Measurements from ENCODE around the gene CFAP299. TPM values are rescaled to one million over a fixed set of nuclear protein-coding genes. Genes with fewer than 3 reads are reported as not detected.
"Not testable (repeated sequence)": the region's sequence is repeated elsewhere in the genome, so short reads cannot be mapped to it uniquely, and the experiment has no call there.

CFAP299 gene
- total RNA-seq, 1 donor from 2014 or later: not detected

- DNase-seq: no peak
Observed at GRCh38 chr4:80730158-80730557, 394.6 kb downstream of the CFAP299 start.

GRCh38 chr4:80731436-80731835, 395.9 kb downstream of the CFAP299 start:
- DNase-seq: no peak

- DNase-seq: no peak
Observed at GRCh38 chr4:80732010-80732409, 396.5 kb downstream of the CFAP299 start.

GRCh38 chr4:80740375-80740774, 404.8 kb downstream of the CFAP299 start:
- DNase-seq: no peak

GRCh38 chr4:80749558-80749957, 414.0 kb downstream of the CFAP299 start:
- not testable (repeated sequence) for DNase-seq

- DNase-seq: no peak
Observed at GRCh38 chr4:80751200-80751599, 415.7 kb downstream of the CFAP299 start.

GRCh38 chr4:80767944-80768343, 432.4 kb downstream of the CFAP299 start:
- no peak for DNase-seq

GRCh38 chr4:80776168-80776567, 440.6 kb downstream of the CFAP299 start:
- DNase-seq: no peak

GRCh38 chr4:80781431-80781830, 445.9 kb downstream of the CFAP299 start:
- DNase-seq: no peak

GRCh38 chr4:80787306-80787705, 451.8 kb downstream of the CFAP299 start:
- no peak for DNase-seq

- DNase-seq: no peak
Observed at GRCh38 chr4:80788798-80789197, 453.3 kb downstream of the CFAP299 start.

GRCh38 chr4:80790152-80790551, 454.6 kb downstream of the CFAP299 start:
- no peak for DNase-seq

- DNase-seq: not testable (repeated sequence)
Observed at GRCh38 chr4:80793660-80794059, 458.1 kb downstream of the CFAP299 start.

- no peak for DNase-seq
Observed at GRCh38 chr4:80798082-80798481, 462.6 kb downstream of the CFAP299 start.

GRCh38 chr4:80800719-80801118, 465.2 kb downstream of the CFAP299 start:
- DNase-seq: not testable (repeated sequence)

- DNase-seq: no peak
Observed at GRCh38 chr4:80803337-80803736, 467.8 kb downstream of the CFAP299 start.

- no peak for DNase-seq
Observed at GRCh38 chr4:80806472-80806871, 470.9 kb downstream of the CFAP299 start.

- no peak for DNase-seq
Observed at GRCh38 chr4:80809039-80809729, 473.7 kb downstream of the CFAP299 start.

- DNase-seq: no peak
Observed at GRCh38 chr4:80811406-80811805, 475.9 kb downstream of the CFAP299 start.

- DNase-seq: no peak
Observed at GRCh38 chr4:80812145-80812544, 476.6 kb downstream of the CFAP299 start.

- no peak for DNase-seq
Observed at GRCh38 chr4:80814266-80814665, 478.7 kb downstream of the CFAP299 start.

GRCh38 chr4:80831383-80832361, 496.1 kb downstream of the CFAP299 start:
- DNase-seq: no peak

- no peak for DNase-seq
Observed at GRCh38 chr4:80839281-80839680, 503.8 kb downstream of the CFAP299 start.

Measured in skin of body (tissue), 2 donors.